MM.1S (cell line): ENCODE measurements around the gene C12orf60.

ENCODE experiments used
- DNase-seq: peaks from one replicate; pipeline ENCODE4 v3.0.0-alpha.2; 2015
- H2AFZ ChIP-seq: fragments of 300-600 bp; sonication (generic); 2 replicates; pipeline ENCODE4 v1.6.0; 2016; ENCODE audit warnings: antibody characterized with exemption, low read length
- H3F3A ChIP-seq: fragments of 300-600 bp; sonication (generic); 2 replicates; pipeline ENCODE4 v1.6.1; 2016; ENCODE audit warnings: mild to moderate bottlenecking, antibody characterized with exemption, low read length, moderate library complexity, mixed read lengths; ENCODE audit not compliant: insufficient read depth
- H3K27ac ChIP-seq: fragments of 300-600 bp; sonication (generic); 2 replicates; pipeline ENCODE4 v1.5.1; 2016; ENCODE audit warnings: mild to moderate bottlenecking, low read length
- H3K27me3 ChIP-seq: fragments of 300-600 bp; sonication (generic); replicated peaks from 2 replicates; pipeline ENCODE4 v1.6.0; 2016; ENCODE audit warnings: low read length; ENCODE audit not compliant: insufficient read depth
- H3K36me3 ChIP-seq: fragments of 300-600 bp; sonication (generic); replicated peaks from 2 replicates; pipeline ENCODE4 v1.6.1; 2016; ENCODE audit warnings: mild to moderate bottlenecking, low read length, mixed read lengths; ENCODE audit not compliant: insufficient read depth
- H3K4me1 ChIP-seq: fragments of 300-600 bp; sonication (generic); 2 replicates; pipeline ENCODE4 v1.6.1; 2016; ENCODE audit warnings: low read length, mixed read lengths
- H3K4me2 ChIP-seq: fragments of 300-600 bp; sonication (generic); 2 replicates; pipeline ENCODE4 v1.6.0; 2016; ENCODE audit warnings: low read depth, low read length
- H3K4me3 ChIP-seq: fragments of 300-600 bp; sonication (generic); 2 replicates; pipeline ENCODE4 v1.5.1; 2016; ENCODE audit warnings: low read length, mixed read lengths
- H3K79me2 ChIP-seq: fragments of 300-600 bp; sonication (generic); 2 replicates; pipeline ENCODE4 v1.6.1; 2016; ENCODE audit warnings: mixed run types, low read length, mixed read lengths
- H3K9ac ChIP-seq: fragments of 300-600 bp; sonication (generic); 2 replicates; pipeline ENCODE4 v1.6.1; 2016; ENCODE audit warnings: low read length, mixed read lengths
- H3K9me2 ChIP-seq: fragments of 300-600 bp; sonication (generic); replicated peaks from 2 replicates; pipeline ENCODE4 v1.6.1; 2016; ENCODE audit warnings: mild to moderate bottlenecking, low read length, mixed read lengths; ENCODE audit not compliant: insufficient read depth
- H3K9me3 ChIP-seq: fragments of 300-600 bp; sonication (generic); replicated peaks from 2 replicates; pipeline ENCODE4 v1.6.1; 2016; ENCODE audit warnings: mild to moderate bottlenecking, low read length, mixed read lengths; ENCODE audit not compliant: insufficient read depth
- H4K20me1 ChIP-seq: fragments of 300-600 bp; sonication (generic); 2 replicates; pipeline ENCODE4 v1.6.1; 2016; ENCODE audit warnings: mild to moderate bottlenecking, low read length, moderate library complexity, mixed read lengths; ENCODE audit not compliant: insufficient read depth
- EZH2 ChIP-seq: fragments of 300-600 bp; sonication (generic); optimal IDR thresholded peaks from 2 replicates; pipeline ENCODE3; 2017; ENCODE audit warnings: low read depth, mild to moderate bottlenecking, antibody characterized with exemption, low read length, mixed read lengths
- EZH2phosphoT487 ChIP-seq: fragments of 300-600 bp; sonication (generic); IDR thresholded peaks from 2 replicates; pipeline ENCODE4 v1.6.1; 2018; ENCODE audit warnings: antibody characterized with exemption, low read length
- TF ChIP-seq, protein P1 (sequence below): fragments of 300-600 bp; sonication (generic); IDR thresholded peaks from 2 replicates; pipeline ENCODE4 v1.5.1; 2016; ENCODE audit warnings: antibody characterized with exemption, low read length, mixed read lengths

C12orf60 gene

DNA sequence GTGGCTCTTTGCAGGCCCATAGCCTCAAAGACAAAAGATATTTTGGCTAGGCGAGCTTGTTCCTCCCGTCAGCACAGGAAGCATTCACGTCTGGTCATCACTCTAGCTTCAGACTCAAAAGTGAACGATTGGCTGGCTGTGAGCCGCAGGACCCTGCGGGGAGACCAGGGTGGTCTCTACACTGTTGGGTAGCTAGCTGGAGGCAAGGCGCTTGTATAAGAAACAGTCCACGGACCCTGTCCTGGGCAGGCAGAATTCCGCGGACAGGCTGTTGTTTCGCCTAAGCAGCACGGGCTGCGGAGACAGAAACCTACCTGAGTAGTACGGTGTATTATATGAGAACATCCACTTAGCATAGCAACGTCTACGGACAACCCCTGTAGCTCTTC lies 29.8 kb upstream of the C12orf60 start:
- Histone ChIP-seq H3K36me3 (no peaks in the 10 kb centered on the region), H3K9me2 (no peaks in the 10 kb centered on the region), H4K20me1 (no peaks in the 10 kb centered on the region), H3K27me3 (no peaks in the 10 kb centered on the region), H3K4me1 (peaks cover 4% of the 10 kb centered on the region), H3K27ac (peak overlapping the region; percentile 51; the same call in 1 of the 2 replicates), H3K9me3 (no peaks in the 10 kb centered on the region), H3K79me2 (peaks cover 6% of the 10 kb centered on the region; the same call in 1 of the 2 replicates), H2AFZ (peak overlapping the region; percentile 80), H3K9ac (peak overlapping the region; percentile 32; the same call in 1 of the 2 replicates), H3K4me2 (peak overlapping the region; percentile 77; the same call in 1 of the 2 replicates), H3K4me3 (peak overlapping the region; percentile 77), H3F3A (peaks cover 35% of the 10 kb centered on the region)
- no peak for DNase-seq
- TF ChIP-seq EZH2phosphoT487 (no peak), EZH2 (no peak)
- TF ChIP-seq, protein P1, sequence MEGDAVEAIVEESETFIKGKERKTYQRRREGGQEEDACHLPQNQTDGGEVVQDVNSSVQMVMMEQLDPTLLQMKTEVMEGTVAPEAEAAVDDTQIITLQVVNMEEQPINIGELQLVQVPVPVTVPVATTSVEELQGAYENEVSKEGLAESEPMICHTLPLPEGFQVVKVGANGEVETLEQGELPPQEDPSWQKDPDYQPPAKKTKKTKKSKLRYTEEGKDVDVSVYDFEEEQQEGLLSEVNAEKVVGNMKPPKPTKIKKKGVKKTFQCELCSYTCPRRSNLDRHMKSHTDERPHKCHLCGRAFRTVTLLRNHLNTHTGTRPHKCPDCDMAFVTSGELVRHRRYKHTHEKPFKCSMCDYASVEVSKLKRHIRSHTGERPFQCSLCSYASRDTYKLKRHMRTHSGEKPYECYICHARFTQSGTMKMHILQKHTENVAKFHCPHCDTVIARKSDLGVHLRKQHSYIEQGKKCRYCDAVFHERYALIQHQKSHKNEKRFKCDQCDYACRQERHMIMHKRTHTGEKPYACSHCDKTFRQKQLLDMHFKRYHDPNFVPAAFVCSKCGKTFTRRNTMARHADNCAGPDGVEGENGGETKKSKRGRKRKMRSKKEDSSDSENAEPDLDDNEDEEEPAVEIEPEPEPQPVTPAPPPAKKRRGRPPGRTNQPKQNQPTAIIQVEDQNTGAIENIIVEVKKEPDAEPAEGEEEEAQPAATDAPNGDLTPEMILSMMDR: no peak

DNA sequence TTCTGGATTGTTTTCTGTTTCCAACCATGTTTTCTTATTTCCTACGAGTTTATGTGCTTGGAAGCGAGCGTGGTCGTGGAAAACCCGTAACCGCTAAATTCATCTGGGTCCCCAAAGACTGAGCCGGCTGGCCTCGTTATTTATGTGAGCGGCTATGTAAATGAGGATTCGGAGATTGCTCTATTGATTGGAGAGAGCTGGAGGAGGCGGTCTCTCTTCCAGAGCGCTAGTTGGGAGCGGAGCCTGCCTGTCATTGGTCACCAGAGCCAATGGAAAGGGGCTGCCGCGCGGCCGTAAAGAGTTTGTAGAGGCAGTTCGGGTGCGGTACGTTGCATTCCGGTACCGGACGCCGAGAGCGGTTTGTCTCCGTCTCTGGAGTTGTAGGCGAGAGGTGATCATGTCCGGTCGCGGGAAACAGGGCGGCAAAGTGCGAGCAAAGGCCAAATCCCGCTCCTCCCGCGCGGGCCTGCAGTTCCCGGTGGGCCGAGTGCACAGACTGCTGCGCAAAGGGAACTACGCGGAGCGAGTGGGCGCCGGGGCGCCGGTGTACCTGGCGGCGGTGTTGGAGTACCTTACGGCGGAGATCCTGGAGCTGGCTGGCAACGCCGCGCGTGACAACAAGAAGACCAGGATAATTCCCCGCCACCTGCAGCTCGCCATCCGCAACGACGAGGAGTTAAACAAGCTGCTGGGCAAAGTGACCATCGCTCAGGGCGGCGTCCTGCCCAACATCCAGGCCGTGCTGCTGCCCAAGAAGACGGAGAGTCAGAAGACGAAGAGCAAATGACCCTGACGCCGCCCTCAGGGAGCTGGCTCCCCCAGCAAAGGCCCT lies 29.2 kb upstream of the C12orf60 start:
- Histone ChIP-seq H3K4me3 (peak overlapping the region; percentile 77), H3K9me2 (no peaks in the 10 kb centered on the region), H3K4me1 (peaks cover 4% of the 10 kb centered on the region; the same call in 1 of the 2 replicates), H3K27me3 (no peaks in the 10 kb centered on the region), H2AFZ (peak overlapping the region; percentile 80), H3K9me3 (no peaks in the 10 kb centered on the region), H4K20me1 (no peaks in the 10 kb centered on the region), H3K79me2 (0 out of 2 replicates have a peak, but pooled peaks cover under 1% of the 10 kb centered on the region), H3K36me3 (no peaks in the 10 kb centered on the region), H3K9ac (peak overlapping the region; percentile 66), H3K27ac (peak overlapping the region; percentile 60), H3F3A (peaks cover 33% of the 10 kb centered on the region), H3K4me2 (peak overlapping the region; percentile 77)
- DNase-seq: peak; percentile 91
- TF ChIP-seq, protein P1: no peak
- TF ChIP-seq EZH2 (no peak), EZH2phosphoT487 (no peak)

DNA sequence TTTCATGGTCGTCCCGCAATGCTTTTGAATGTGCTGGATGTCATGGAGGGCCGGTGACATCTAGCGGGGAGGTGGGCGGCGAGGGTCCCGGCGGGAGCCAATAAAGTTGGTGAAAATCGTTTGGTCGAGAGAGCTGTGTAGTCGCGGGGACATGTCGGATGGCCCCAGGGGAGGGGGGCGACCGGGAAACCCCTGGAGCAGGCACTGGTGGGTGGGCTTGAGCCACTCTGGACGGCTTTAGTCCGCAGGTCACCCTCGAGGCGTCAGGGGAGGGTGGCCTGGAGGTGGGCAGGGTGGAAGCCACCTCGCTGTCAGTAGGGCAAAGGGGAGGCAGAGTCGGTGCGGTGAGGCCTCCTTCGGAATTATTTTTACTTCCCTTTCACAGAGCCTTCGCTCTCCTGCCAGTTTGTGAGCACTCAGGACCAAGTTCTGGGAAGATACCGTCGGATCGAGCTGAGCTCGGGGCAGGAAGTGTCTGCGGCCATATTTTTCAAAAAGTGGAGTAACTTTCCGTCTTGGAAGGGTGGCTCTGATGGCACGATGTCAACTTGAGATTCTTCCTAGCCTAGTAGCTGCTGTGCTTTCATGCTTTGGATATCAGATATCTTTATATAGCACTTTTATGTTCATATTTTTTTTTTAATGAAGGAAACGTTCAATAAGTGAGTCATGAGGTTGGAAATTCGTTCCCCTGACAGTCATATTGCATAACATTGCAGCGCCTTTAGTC lies 28.4 kb upstream of the C12orf60 start:
- Histone ChIP-seq H3K4me3 (peak overlapping the region; percentile 77), H3F3A (peaks cover 27% of the 10 kb centered on the region), H3K4me1 (peaks cover 4% of the 10 kb centered on the region; the same call in 1 of the 2 replicates), H3K36me3 (no peaks in the 10 kb centered on the region), H3K9me3 (no peaks in the 10 kb centered on the region), H2AFZ (peak overlapping the region; percentile 80), H3K27ac (peak overlapping the region; percentile 60; the same call in 1 of the 2 replicates), H3K9ac (peak overlapping the region; percentile 66), H3K79me2 (no peaks in the 10 kb centered on the region), H3K27me3 (no peaks in the 10 kb centered on the region), H4K20me1 (no peaks in the 10 kb centered on the region), H3K9me2 (no peaks in the 10 kb centered on the region), H3K4me2 (peak overlapping the region; percentile 77)
- TF ChIP-seq EZH2phosphoT487 (no peak), EZH2 (no peak)
- TF ChIP-seq, protein P1: no peak
- no peak for DNase-seq
